ENCODE data around the gene TBL1X. TPM values are rescaled to one million over a fixed set of nuclear protein-coding genes. Genes with fewer than 3 reads are reported as not detected.

Gene TBL1X
- total and polyA plus RNA-seq, 7 experiments from 2014 or later = 11.8 to 58.8 (median 28.9) TPM

DNA sequence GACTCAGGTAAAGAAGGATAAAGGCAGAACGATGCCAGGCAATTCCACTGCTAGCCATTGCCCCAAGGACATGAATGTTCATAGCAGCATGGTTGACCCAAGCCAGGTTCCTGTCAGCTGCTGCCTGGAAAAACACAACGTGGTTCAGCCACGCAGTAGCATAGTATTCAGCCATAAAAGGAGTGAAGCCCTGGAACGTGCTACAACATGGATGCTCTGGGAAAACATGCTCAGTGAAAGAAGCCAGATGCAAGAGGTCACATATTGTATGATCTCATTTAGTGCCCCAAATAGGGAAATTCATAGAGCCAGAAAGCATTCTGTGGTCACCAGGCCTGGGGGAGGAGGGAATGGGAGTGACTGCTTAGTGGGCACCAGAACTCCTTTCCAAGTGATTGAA, 170.9 kb downstream of the TBL1X start:
- intact Hi-C loops (cut with micrococcal nuclease) = loop anchor here in 1 of 2 donors (10.0 kb wide), 1 partner anchor 101 kb away; no protein-coding TSS in a partner anchor
- Histone ChIP-seq H3K36me3 (ENCODE audit: control insufficient read depth in 2 of 3, insufficient read depth in 3 of 3, low read length in 3 of 3) (no peaks in the 10 kb centered on the region), H3K4me1 (ENCODE audit: control insufficient read depth in 2 of 2, insufficient read depth in 2 of 2, low read length in 2 of 2) (no peaks in the 10 kb centered on the region), H3K27ac (ENCODE audit: low read depth, low read length) (no peak overlapping the region), H3K9me3 (ENCODE audit: control insufficient read depth in 2 of 3, low read length in 3 of 3) (no peaks in the 10 kb centered on the region), H3K27me3 (ENCODE audit: control insufficient read depth in 2 of 2, insufficient read depth in 2 of 2, low read length in 2 of 2) (no peaks in the 10 kb centered on the region), H3K4me3 (ENCODE audit: low read length) (no peak overlapping the region)
- no peaks in the 10 kb centered on the region for H3K27me3 Mint-ChIP-seq
- H3K36me3 Mint-ChIP-seq = peaks cover 0 to 12% (median 0%) of the 10 kb centered on the region in 5 donors
- peaks cover 6 to 45% (median 32%) of the 10 kb centered on the region in 7 donors for H3K4me1 Mint-ChIP-seq
- H3K4me3 Mint-ChIP-seq = no peak overlapping the region
- ATAC-seq (no peak), DNase-seq (no peak)
- no peak overlapping the region for H3K27ac Mint-ChIP-seq
- CTCF ChIA-PET = no interaction called here
- POLR2A ChIA-PET = no interaction called here
- no peaks in the 10 kb centered on the region for H3K9me3 Mint-ChIP-seq

DNA sequence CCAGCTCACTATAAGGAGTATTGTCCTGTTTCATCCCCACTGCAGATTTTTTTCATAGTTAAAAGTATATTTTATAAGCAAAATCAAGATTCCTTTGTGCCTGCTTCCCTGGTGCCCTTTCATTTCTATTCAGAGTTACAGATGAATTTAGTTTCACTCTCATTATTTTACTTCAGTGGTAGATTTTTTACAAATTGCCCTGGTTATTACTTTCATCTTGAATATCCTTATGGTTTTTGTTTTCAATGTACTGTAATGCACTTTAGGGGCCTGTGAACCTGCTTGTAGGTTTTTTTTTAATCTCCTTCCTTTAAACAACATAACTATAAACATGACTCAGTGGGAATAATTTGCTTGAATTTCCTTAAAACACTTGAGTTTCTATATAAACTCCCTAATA, 174.0 kb downstream of the TBL1X start:
- Histone ChIP-seq H3K36me3 (ENCODE audit: control insufficient read depth in 2 of 3, insufficient read depth in 3 of 3, low read length in 3 of 3) (no peaks in the 10 kb centered on the region), H3K27me3 (ENCODE audit: control insufficient read depth in 2 of 2, insufficient read depth in 2 of 2, low read length in 2 of 2) (no peaks in the 10 kb centered on the region), H3K4me3 (ENCODE audit: low read length) (no peak overlapping the region), H3K4me1 (ENCODE audit: control insufficient read depth in 2 of 2, insufficient read depth in 2 of 2, low read length in 2 of 2) (no peaks in the 10 kb centered on the region), H3K9me3 (ENCODE audit: control insufficient read depth in 2 of 3, low read length in 3 of 3) (no peaks in the 10 kb centered on the region), H3K27ac (ENCODE audit: low read depth, low read length) (no peak overlapping the region)
- intact Hi-C loops (cut with micrococcal nuclease) = loop anchor here in 1 of 2 donors (10.0 kb wide), 1 partner anchor 104 kb away; no protein-coding TSS in a partner anchor
- peaks cover 10 to 50% (median 41%) of the 10 kb centered on the region in 7 donors for H3K4me1 Mint-ChIP-seq
- no peak for ATAC-seq
- H3K27me3 Mint-ChIP-seq = no peaks in the 10 kb centered on the region
- ChIA-PET CTCF (no interaction called here), POLR2A (no interaction called here)
- peak overlapping the region in 2 of 9 donors; percentile 3 to 43 for H3K27ac Mint-ChIP-seq
- no peaks in the 10 kb centered on the region for H3K9me3 Mint-ChIP-seq
- peaks cover 0 to 8% (median 0%) of the 10 kb centered on the region in 5 donors for H3K36me3 Mint-ChIP-seq
- H3K4me3 Mint-ChIP-seq = peak overlapping the region in 1 of 10 donors; percentile 29
- no peak for DNase-seq

DNA sequence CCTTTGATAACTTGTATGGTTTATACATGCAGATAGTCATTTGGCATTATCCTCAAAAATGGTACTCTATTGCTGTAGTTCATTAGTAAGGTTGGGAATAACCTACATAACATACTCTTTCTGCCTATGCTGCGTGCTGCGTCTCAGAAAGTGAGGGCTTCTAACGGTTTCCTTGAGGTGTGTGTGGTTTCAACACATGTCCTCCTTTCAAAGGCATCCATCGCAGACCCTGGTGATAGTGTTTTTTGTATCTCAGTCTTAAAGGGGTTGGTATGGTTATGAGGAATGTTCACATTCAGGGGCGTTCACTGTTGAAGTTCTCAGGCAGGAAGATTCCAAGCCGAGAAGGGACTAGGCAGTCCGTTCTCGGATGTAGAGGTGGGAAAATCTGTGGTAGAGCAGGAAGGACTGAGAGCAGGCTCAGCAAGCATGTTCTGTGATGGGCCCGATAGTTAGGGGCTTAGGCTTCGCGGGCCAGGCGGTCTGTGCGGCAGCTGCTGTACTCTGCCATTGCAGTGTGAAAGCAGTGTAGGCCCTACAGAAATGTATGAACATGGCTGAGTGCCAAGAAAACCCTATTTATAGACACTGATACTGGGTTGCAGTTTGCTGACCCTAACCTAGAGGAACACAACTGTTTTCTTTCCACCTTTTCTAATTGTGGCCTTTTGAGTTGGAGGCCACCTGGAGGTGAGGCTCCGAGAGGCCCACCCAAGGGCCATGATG, 177.6 kb downstream of the TBL1X start:
- no peak overlapping the region for H3K4me3 ChIP-seq (ENCODE audit: low read length)
- intact Hi-C loops (cut with micrococcal nuclease) = loop anchor here (5.0 to 10.0 kb wide), 2 partner anchors 178 to 670 kb away; partner anchors contain the start of gene TBL1X (in 1 of the 2)

GRCh38 chrX:9643807-9644206, 178.9 kb downstream of the TBL1X start:
- H3K4me1 Mint-ChIP-seq = peaks cover 14 to 45% (median 42%) of the 10 kb centered on the region in 7 donors
- H3K27me3 ChIP-seq (ENCODE audit: control insufficient read depth in 2 of 2, insufficient read depth in 2 of 2, low read length in 2 of 2) = no peaks in the 10 kb centered on the region

More for the DNA sequence above, 177.6 kb downstream of the TBL1X start:
- Histone ChIP-seq H3K4me1 (ENCODE audit: control insufficient read depth in 2 of 2, insufficient read depth in 2 of 2, low read length in 2 of 2) (peaks cover 3 to 4% of the 10 kb centered on the region in 2 donors), H3K27me3 (ENCODE audit: control insufficient read depth in 2 of 2, insufficient read depth in 2 of 2, low read length in 2 of 2) (no peaks in the 10 kb centered on the region), H3K27ac (ENCODE audit: low read depth, low read length) (no peak overlapping the region), H3K9me3 (ENCODE audit: control insufficient read depth in 2 of 3, low read length in 3 of 3) (no peaks in the 10 kb centered on the region), H3K36me3 (ENCODE audit: control insufficient read depth in 2 of 3, insufficient read depth in 3 of 3, low read length in 3 of 3) (no peaks in the 10 kb centered on the region)
- no peaks in the 10 kb centered on the region for H3K9me3 Mint-ChIP-seq
- peaks cover 14 to 50% (median 46%) of the 10 kb centered on the region in 7 donors for H3K4me1 Mint-ChIP-seq
- DNase-seq (peak in 1 of 9 donors; percentile 11), ATAC-seq (no peak)
- peaks cover 0 to 4% (median 0%) of the 10 kb centered on the region in 5 donors for H3K36me3 Mint-ChIP-seq
- no peaks in the 10 kb centered on the region for H3K27me3 Mint-ChIP-seq
- peak overlapping the region in 3 of 10 donors; percentile 18 to 46 (median 32) for H3K4me3 Mint-ChIP-seq
- ChIA-PET POLR2A (no interaction called here), CTCF (no interaction called here)
- H3K27ac Mint-ChIP-seq = peak overlapping the region in 8 of 9 donors; percentile 32 to 90 (median 78)

DNA sequence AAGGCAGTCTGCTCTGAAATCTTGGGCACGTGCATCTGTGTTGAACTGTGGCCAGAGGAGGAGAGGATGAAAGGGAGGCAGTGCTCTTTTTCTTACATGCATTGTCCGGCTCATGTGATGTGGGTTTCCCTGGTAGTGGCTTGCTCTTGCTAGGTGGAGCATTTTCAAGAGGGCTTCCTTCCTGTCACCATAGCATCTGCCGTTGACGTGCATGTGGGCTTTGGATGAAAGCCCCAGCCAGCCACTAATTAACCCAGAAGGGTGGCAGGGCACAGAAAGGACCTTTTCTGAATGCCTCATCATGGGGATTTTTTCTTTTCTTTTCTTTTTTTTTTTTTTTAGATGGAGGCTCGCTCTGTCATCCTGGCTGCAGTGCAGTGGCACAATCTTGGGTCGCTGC, 179.5 kb downstream of the TBL1X start:
- intact Hi-C loops (cut with micrococcal nuclease) = loop anchor here (1.0 to 10.0 kb wide), 3 partner anchors 33 to 672 kb away; partner anchors contain the start of gene TBL1X (in 1 of the 2)
- ATAC-seq = peak; percentile 92
- CTCF ChIA-PET = no interaction called here
- no peaks in the 10 kb centered on the region for H3K9me3 Mint-ChIP-seq
- Histone ChIP-seq H3K4me3 (ENCODE audit: low read length) (no peak overlapping the region), H3K27ac (ENCODE audit: low read depth, low read length) (no peak overlapping the region), H3K27me3 (ENCODE audit: control insufficient read depth in 2 of 2, insufficient read depth in 2 of 2, low read length in 2 of 2) (no peaks in the 10 kb centered on the region), H3K4me1 (ENCODE audit: control insufficient read depth in 2 of 2, insufficient read depth in 2 of 2, low read length in 2 of 2) (peaks cover 3 to 4% of the 10 kb centered on the region in 2 donors), H3K9me3 (ENCODE audit: control insufficient read depth in 2 of 3, low read length in 3 of 3) (no peaks in the 10 kb centered on the region), H3K36me3 (ENCODE audit: control insufficient read depth in 2 of 3, insufficient read depth in 3 of 3, low read length in 3 of 3) (no peaks in the 10 kb centered on the region)
- H3K27me3 Mint-ChIP-seq = no peaks in the 10 kb centered on the region
- H3K27ac Mint-ChIP-seq = peak overlapping the region in 7 of 9 donors; percentile 9 to 78 (median 52)
- peaks cover 0 to 4% (median 0%) of the 10 kb centered on the region in 5 donors for H3K36me3 Mint-ChIP-seq
- POLR2A ChIA-PET = no interaction called here
- H3K4me1 Mint-ChIP-seq = peaks cover 14 to 41% (median 36%) of the 10 kb centered on the region in 7 donors
- DNase-seq = peak in 8 of 9 donors; percentile 22 to 58 (median 36)
- H3K4me3 Mint-ChIP-seq = peak overlapping the region in 8 of 10 donors; percentile 28 to 60 (median 49)

More at GRCh38 chrX:9643807-9644206, 178.9 kb downstream of the TBL1X start:
- H3K9me3 Mint-ChIP-seq = no peaks in the 10 kb centered on the region
- intact Hi-C loops (cut with micrococcal nuclease) = loop anchor here (1.0 to 10.0 kb wide), 3 partner anchors 33 to 672 kb away; partner anchors contain the start of gene TBL1X (in 1 of the 2)
- H3K4me3 ChIP-seq (ENCODE audit: low read length) = no peak overlapping the region
- H3K36me3 ChIP-seq (ENCODE audit: control insufficient read depth in 2 of 3, insufficient read depth in 3 of 3, low read length in 3 of 3) = no peaks in the 10 kb centered on the region
- ATAC-seq = no peak
- peak overlapping the region in 5 of 9 donors; percentile 9 to 78 (median 52) for H3K27ac Mint-ChIP-seq
- peaks cover 0 to 4% (median 0%) of the 10 kb centered on the region in 5 donors for H3K36me3 Mint-ChIP-seq
- H3K4me3 Mint-ChIP-seq = peak overlapping the region in 4 of 10 donors; percentile 28 to 58 (median 50)
- H3K27ac ChIP-seq (ENCODE audit: low read depth, low read length) = no peak overlapping the region
- H3K9me3 ChIP-seq (ENCODE audit: control insufficient read depth in 2 of 3, low read length in 3 of 3) = no peaks in the 10 kb centered on the region
- DNase-seq = no peak
- peaks cover 3 to 4% of the 10 kb centered on the region in 2 donors for H3K4me1 ChIP-seq (ENCODE audit: control insufficient read depth in 2 of 2, insufficient read depth in 2 of 2, low read length in 2 of 2)
- no peaks in the 10 kb centered on the region for H3K27me3 Mint-ChIP-seq
- ChIA-PET POLR2A (no interaction called here), CTCF (no interaction called here)

- no peak overlapping the region for H3K4me3 ChIP-seq (ENCODE audit: low read length)
- no peak for ATAC-seq
- ChIA-PET POLR2A (no interaction called here), CTCF (no interaction called here)
- no peaks in the 10 kb centered on the region for H3K27me3 Mint-ChIP-seq
- no peak overlapping the region for H3K27ac ChIP-seq (ENCODE audit: low read depth, low read length)
- DNase-seq = no peak
- H3K4me1 Mint-ChIP-seq = peaks cover 14 to 41% (median 31%) of the 10 kb centered on the region in 7 donors
- H3K4me3 Mint-ChIP-seq = no peak overlapping the region
- H3K27me3 ChIP-seq (ENCODE audit: control insufficient read depth in 2 of 2, insufficient read depth in 2 of 2, low read length in 2 of 2) = no peaks in the 10 kb centered on the region
- H3K27ac Mint-ChIP-seq = no peak overlapping the region
- no peaks in the 10 kb centered on the region for H3K9me3 Mint-ChIP-seq
- no peaks in the 10 kb centered on the region for H3K36me3 ChIP-seq (ENCODE audit: control insufficient read depth in 2 of 3, insufficient read depth in 3 of 3, low read length in 3 of 3)
- intact Hi-C loops (cut with micrococcal nuclease) = loop anchor here in 1 of 2 donors (10.0 kb wide), 1 partner anchor 182 kb away; the partner anchor contains the start of gene TBL1X
- peaks cover 3 to 4% of the 10 kb centered on the region in 2 donors for H3K4me1 ChIP-seq (ENCODE audit: control insufficient read depth in 2 of 2, insufficient read depth in 2 of 2, low read length in 2 of 2)
- no peaks in the 10 kb centered on the region for H3K9me3 ChIP-seq (ENCODE audit: control insufficient read depth in 2 of 3, low read length in 3 of 3)
- peaks cover 0 to 3% (median 0%) of the 10 kb centered on the region in 5 donors for H3K36me3 Mint-ChIP-seq
These were observed 181.8 kb downstream of the TBL1X start for GRCh38 chrX:9646471-9647224.
